HAP-1 (cell line): ENCODE measurements around the gene VCL.

Source experiments
- DNase-seq, 2 experiments: peaks; one replicate each; pipeline ENCODE4 v3.0.0-alpha.2; 2016 to 2020; ENCODE audit warnings: low spot score in 2 of 2
- H3K27me3 ChIP-seq: fragments of 250-450 bp; sonication (Bioruptor Pico); 2 replicates; pipeline ENCODE4 v1.5.1; 2020; ENCODE audit warnings: low read depth, mild to moderate bottlenecking, moderate library complexity
- H3K36me3 ChIP-seq: fragments of 250-450 bp; sonication (Bioruptor Pico); replicated peaks from 2 replicates; pipeline ENCODE4 v1.5.1; 2020; ENCODE audit warnings: mild to moderate bottlenecking
- H3K4me1 ChIP-seq: fragments of 250-450 bp; sonication (Bioruptor Pico); 2 replicates; pipeline ENCODE4 v1.5.1; 2020; ENCODE audit warnings: mild to moderate bottlenecking
- H3K4me3 ChIP-seq: fragments of 250-450 bp; sonication (Bioruptor Pico); 2 replicates; pipeline ENCODE4 v1.5.1; 2020; ENCODE audit warnings: mild to moderate bottlenecking, moderate library complexity
- H3K9me3 ChIP-seq: fragments of 250-450 bp; sonication (Bioruptor Pico); 2 replicates; pipeline ENCODE4 v1.5.1; 2020; ENCODE audit warnings: mild to moderate bottlenecking, moderate library complexity
- in situ Hi-C: fragments of 300-500 bp; cut with MboI; formaldehyde crosslinking; loops from 3 replicates; pipeline ENCODE4 v1.14.3; 2020; ENCODE audit warnings: low sequenced_read_pairs, inconsistent platforms, mixed read lengths

The VCL gene

DNA sequence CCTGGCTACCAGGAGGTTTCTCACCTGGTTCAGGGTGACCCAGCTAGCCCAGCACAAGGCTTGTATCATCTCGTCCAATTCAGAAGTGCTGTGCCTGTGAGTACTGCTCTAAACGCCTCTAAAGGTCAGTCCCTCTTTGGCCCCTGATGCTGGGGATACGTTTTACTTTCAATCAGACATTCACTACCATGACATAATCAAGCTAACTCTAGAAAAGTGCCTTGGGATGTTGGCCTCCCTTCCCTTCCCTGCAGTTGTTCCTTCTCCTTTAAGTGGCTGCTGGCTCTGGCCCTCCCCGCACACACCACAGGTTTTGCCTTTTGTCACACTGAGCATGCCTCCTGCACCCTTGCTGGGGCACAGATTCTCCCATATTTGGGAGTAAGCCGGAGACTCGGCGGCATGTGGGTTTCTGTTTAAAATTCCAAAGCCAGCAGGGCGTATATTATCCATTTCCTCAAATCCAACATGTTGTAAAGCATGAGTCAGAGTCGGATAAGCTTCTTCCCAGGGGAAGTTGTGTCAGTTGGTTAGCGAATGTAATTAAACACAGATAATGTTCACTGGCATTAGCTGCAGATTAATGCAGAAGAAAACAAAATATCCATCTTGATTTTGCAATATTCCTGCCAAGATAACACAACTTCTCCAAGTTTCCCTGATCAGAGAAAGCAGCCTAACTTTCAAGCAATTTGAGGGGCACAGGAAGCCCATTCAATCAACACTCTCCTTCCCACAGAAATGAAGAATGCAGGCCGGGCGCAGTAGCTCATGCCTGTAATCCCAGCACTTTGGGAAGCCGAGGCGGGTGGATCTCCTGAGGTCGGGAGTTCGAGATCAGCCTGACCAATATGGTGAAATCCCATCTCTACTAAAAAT is 31.8 kb upstream of the VCL start:
- in situ Hi-C loops = no loop called here
- no peak overlapping the region for H3K4me3 ChIP-seq
- no peaks in the 10 kb centered on the region for H3K9me3 ChIP-seq
- H3K27me3 ChIP-seq = no peaks in the 10 kb centered on the region
- no peaks in the 10 kb centered on the region for H3K36me3 ChIP-seq
- H3K4me1 ChIP-seq = peaks cover 25% of the 10 kb centered on the region
- peak; percentile 86 to 87 for DNase-seq

- DNase-seq = no peak
- no peaks in the 10 kb centered on the region for H3K36me3 ChIP-seq
- no peaks in the 10 kb centered on the region for H3K9me3 ChIP-seq
- H3K27me3 ChIP-seq = no peaks in the 10 kb centered on the region
- H3K4me1 ChIP-seq = peaks cover 26% of the 10 kb centered on the region
- no peak overlapping the region for H3K4me3 ChIP-seq
- in situ Hi-C loops = no loop called here
These were observed 30.9 kb upstream of the VCL start for GRCh38 chr10:73967022-73967429.

DNA sequence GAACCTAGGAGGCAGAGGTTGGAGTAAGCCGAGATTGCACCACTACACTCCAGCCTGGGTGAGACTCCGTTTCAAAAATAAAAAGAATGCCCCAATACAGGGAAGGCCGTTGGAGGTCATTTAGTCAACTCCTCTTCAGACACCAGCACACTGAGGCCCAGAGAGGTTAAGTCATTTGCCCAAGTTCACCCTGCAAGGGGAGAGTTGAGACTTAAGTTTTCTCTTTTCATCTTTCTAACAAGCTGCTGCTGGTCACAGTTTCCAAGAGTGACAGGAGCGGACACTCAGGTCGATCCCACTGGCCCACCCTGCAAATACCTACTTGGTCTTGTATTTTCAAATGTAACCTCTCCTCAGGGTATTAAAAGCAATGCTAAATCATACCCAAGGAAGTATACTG is 30.4 kb upstream of the VCL start:
- Histone ChIP-seq H3K4me1 (peaks cover 27% of the 10 kb centered on the region), H3K4me3 (no peak overlapping the region), H3K9me3 (no peaks in the 10 kb centered on the region), H3K27me3 (no peaks in the 10 kb centered on the region), H3K36me3 (no peaks in the 10 kb centered on the region)
- DNase-seq = no peak
- in situ Hi-C loops = no loop called here

DNA sequence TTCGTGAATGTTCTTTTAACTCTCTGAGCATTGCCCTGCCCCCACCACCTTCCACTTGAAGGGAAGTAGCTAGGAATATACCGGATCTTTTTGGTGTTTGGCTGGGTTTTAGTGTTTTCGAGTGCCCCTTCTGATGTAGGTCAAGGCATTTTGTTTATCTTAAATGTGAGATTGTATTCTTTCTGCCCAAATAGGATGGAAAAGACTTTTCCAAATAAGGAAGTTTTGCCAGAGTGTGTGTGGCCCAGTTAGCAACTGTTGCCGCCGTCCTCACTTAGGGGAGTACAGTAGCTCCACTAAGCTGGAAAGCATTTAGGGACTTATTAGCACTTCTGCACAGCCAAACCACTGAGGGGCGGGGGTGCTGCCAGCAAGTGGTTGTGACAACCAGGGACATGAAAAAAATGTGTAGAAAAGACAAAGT is 29.8 kb upstream of the VCL start:
- H3K36me3 ChIP-seq = no peaks in the 10 kb centered on the region
- H3K27me3 ChIP-seq = no peaks in the 10 kb centered on the region
- H3K9me3 ChIP-seq = no peaks in the 10 kb centered on the region
- H3K4me3 ChIP-seq = no peak overlapping the region
- H3K4me1 ChIP-seq = peaks cover 27% of the 10 kb centered on the region
- in situ Hi-C loops = no loop called here
- peak in 1 of 2 experiments; percentile 43 for DNase-seq

- Histone ChIP-seq H3K9me3 (no peaks in the 10 kb centered on the region), H3K27me3 (no peaks in the 10 kb centered on the region), H3K4me1 (peaks cover 27% of the 10 kb centered on the region), H3K36me3 (no peaks in the 10 kb centered on the region), H3K4me3 (no peak overlapping the region)
- no peak for DNase-seq
- in situ Hi-C loops = no loop called here
These were observed 28.6 kb upstream of the VCL start for GRCh38 chr10:73969224-73969841.

- Histone ChIP-seq H3K4me1 (peaks cover 23% of the 10 kb centered on the region), H3K27me3 (no peaks in the 10 kb centered on the region), H3K9me3 (no peaks in the 10 kb centered on the region), H3K4me3 (no peak overlapping the region), H3K36me3 (no peaks in the 10 kb centered on the region)
- no peak for DNase-seq
- in situ Hi-C loops = no loop called here
These were observed 27.1 kb upstream of the VCL start for GRCh38 chr10:73970845-73971244.

DNA sequence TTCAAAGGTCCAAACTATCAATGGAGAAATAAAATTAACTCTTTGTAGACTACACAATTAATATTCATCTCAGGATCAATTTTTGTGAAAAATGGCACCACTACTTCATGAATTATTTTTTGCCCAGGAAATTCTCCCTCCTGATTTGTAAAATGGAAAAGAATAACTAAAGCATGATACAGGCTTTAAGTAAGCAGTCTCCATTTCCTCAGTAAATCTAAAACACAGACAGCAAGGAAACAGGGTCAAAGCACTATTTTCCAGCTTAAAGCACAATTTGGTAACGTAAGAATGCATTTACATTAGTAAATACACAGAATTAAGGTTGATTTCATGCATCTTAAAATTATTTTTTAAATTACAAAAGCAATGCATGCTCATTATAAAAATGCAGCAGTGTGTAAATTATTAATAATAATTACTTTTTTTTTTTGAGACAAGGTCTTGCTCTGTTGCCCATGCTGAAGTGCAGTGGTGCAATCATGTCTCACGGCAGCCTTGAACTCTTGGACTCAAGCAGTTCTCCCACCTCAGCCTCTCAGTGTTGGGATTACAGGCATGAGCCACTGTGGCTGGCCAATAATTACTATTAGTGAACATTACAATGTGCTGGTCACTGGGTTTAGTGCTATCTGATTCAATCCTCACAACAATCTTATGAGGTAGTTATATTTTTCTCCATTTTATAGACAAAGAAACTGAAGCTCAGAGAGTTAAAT is 26.1 kb upstream of the VCL start:
- no peaks in the 10 kb centered on the region for H3K36me3 ChIP-seq
- no peak for DNase-seq
- in situ Hi-C loops = no loop called here
- peaks cover 15% of the 10 kb centered on the region for H3K4me1 ChIP-seq
- no peak overlapping the region for H3K4me3 ChIP-seq
- H3K9me3 ChIP-seq = no peaks in the 10 kb centered on the region
- H3K27me3 ChIP-seq = no peaks in the 10 kb centered on the region

GRCh38 chr10:73973427-73973826 is 24.5 kb upstream of the VCL start:
- H3K9me3 ChIP-seq = no peaks in the 10 kb centered on the region
- no peak overlapping the region for H3K4me3 ChIP-seq
- H3K36me3 ChIP-seq = no peaks in the 10 kb centered on the region
- H3K27me3 ChIP-seq = no peaks in the 10 kb centered on the region
- in situ Hi-C loops = no loop called here
- DNase-seq = no peak
- peaks cover 4% of the 10 kb centered on the region; the same call in 1 of the 2 replicates for H3K4me1 ChIP-seq

DNA sequence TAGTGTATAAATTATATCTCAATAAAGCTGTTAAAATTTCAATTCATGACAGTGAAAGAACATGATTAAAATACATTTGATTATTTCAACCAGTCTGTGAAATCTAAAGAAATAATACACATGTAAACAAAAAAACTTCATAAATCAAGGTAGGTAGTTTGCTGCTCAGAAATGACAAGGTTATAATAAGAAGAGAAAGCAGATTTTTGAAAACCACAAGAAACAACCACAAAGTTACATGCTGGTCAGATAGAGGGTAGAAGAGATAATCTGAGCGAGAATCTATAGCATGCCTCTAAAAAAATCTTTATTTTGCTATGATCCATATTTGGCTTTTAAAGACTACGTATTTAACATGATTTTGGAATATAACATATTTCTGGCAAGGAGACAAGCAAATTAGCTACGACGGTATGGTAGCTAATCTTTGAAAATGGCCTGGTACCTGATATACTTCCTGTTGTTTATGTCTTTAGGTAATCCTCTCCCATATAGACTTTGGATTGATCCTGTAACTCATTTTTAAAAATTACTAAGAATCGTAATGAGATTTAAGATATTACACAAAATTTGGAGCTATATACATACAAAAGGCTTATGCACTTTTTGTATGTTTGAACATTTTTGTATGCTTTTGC is 23.5 kb upstream of the VCL start:
- Histone ChIP-seq H3K4me1 (peaks cover 8% of the 10 kb centered on the region), H3K36me3 (no peaks in the 10 kb centered on the region), H3K4me3 (no peak overlapping the region), H3K9me3 (no peaks in the 10 kb centered on the region), H3K27me3 (no peaks in the 10 kb centered on the region)
- in situ Hi-C loops = no loop called here
- DNase-seq = no peak

- H3K9me3 ChIP-seq = no peaks in the 10 kb centered on the region
- in situ Hi-C loops = no loop called here
These were observed 22.5 kb upstream of the VCL start for GRCh38 chr10:73975388-73975787.

DNA sequence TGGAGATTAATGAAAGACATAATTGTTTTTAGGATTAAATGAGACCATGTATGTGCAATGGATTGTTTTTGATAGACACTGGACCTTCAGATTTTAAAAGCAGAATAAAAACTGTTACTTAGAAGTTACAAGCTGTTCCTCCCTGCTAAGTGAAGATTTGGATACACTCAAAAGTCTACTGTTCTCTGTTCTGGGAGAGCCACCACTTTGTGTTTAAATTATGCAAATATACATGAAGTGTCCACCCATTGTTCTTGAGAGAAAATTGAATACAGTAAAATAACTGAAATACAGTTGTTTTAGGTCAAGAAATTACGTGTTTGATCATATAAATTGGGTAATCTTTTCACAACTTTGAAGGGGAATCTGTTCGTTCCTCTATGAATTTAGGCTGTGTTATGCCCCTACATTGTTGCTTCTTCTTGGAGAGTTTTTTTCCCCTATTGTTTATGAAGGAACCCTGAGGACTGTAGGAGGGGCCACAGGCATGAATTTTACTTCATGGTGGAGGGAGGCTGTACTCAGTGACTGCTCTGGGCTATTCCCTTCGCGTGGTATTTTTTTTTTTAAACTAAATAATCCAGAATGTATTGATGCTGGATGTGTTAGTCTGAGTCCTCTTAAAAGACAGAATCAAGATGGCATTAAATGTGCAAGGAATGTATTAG is 18.6 kb upstream of the VCL start:
- no peak overlapping the region for H3K4me3 ChIP-seq
- in situ Hi-C loops = no loop called here

More at GRCh38 chr10:73975388-73975787, 22.5 kb upstream of the VCL start:
- Histone ChIP-seq H3K27me3 (no peaks in the 10 kb centered on the region), H3K36me3 (no peaks in the 10 kb centered on the region), H3K4me1 (peaks cover 12% of the 10 kb centered on the region), H3K4me3 (no peak overlapping the region)
- no peak for DNase-seq

DNA sequence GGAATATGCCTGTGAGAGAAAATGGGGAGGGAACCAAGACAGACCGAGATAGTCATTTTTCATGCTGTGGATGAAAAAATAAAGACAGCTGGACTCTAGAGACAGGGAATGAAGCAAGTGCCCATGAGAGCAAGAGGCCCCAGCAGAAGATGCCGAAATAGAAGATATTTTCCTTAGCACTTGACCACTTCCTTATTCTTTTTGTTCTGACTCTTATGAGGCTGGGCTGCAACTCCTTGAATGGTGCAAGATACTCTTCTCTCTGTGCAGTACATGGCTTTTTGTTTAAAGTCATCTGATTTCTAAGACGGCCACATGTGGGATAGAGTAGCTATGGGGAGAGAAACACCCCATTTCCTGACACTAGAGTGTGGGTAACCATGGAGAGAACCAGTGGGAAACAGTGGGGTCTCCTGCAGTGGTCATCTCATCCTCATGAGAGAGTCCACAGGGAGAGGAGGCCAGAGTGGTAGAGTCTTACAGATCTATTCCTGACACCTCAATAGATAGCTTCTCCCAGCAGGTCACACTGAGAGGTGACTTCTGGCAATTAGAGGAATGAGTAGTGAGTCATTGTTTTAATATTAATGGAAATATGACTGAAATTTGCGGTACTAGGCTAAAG is 18.0 kb upstream of the VCL start:
- no peak overlapping the region for H3K4me3 ChIP-seq

More for the DNA sequence above, 18.6 kb upstream of the VCL start:
- Histone ChIP-seq H3K36me3 (no peaks in the 10 kb centered on the region), H3K4me1 (peaks cover 15% of the 10 kb centered on the region), H3K27me3 (no peaks in the 10 kb centered on the region), H3K9me3 (no peaks in the 10 kb centered on the region)
- peak in 1 of 2 experiments; percentile 30 for DNase-seq

DNA sequence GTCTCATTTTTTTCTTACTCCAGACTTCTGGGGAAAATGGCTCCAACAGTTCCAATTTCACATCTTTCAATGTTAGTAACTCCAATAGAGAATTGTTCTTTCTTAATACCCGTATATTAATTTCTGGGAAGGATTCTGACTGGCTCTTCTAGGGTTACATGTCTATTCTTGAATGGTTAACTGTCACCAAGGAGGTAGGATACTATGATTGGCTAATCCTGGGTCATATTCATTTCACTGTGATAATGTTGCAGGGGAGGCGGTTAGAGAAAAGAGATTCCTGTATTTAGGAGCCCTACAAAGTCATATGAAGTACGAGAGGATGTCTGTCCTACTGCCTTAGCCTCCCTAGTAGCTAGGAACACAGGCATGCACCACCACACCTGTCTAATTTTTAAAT is 16.1 kb upstream of the VCL start:
- H3K9me3 ChIP-seq = no peaks in the 10 kb centered on the region
- H3K4me3 ChIP-seq = no peak overlapping the region
- no peak for DNase-seq
- peaks cover 15% of the 10 kb centered on the region for H3K4me1 ChIP-seq
- in situ Hi-C loops = no loop called here
- no peaks in the 10 kb centered on the region for H3K36me3 ChIP-seq
- H3K27me3 ChIP-seq = no peaks in the 10 kb centered on the region

More for the DNA sequence above, 18.0 kb upstream of the VCL start:
- no peak for DNase-seq
- no peaks in the 10 kb centered on the region for H3K36me3 ChIP-seq
- H3K27me3 ChIP-seq = no peaks in the 10 kb centered on the region
- no peaks in the 10 kb centered on the region for H3K9me3 ChIP-seq
- in situ Hi-C loops = no loop called here
- H3K4me1 ChIP-seq = peaks cover 15% of the 10 kb centered on the region
